ENCODE results near the gene EZH1. TPM values are rescaled to one million over a fixed set of nuclear protein-coding genes. Genes with fewer than 3 reads are reported as not detected.

Gene EZH1
- total RNA-seq, 6 experiments from 2014 or later, result 18.3 to 21.2 (median 19.2) TPM

DNA sequence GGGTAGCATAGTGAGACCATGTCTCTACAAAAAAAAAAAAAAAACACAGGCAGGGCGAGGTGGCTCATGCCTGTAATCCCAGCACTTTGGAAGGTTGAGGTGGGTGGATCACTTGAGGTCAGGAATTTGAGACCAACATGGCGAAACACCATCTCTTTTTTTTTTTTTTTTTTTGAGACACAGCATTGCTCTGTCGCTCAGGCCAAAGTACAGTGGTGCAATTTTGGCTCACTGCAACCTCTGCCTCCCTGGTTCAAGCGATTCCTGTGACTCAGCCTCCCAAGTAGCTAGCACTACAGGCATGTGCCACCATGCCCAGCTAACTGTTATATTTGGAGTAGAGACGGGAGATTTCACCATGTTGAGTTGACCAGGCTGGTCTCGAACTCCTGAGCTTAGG, 21.3 kb upstream of the EZH1 start:
- H3K4me1 Mint-ChIP-seq (ENCODE audit: low read depth), result peaks cover 16% of the 10 kb centered on the region
- TF ChIP-seq, protein P1, sequence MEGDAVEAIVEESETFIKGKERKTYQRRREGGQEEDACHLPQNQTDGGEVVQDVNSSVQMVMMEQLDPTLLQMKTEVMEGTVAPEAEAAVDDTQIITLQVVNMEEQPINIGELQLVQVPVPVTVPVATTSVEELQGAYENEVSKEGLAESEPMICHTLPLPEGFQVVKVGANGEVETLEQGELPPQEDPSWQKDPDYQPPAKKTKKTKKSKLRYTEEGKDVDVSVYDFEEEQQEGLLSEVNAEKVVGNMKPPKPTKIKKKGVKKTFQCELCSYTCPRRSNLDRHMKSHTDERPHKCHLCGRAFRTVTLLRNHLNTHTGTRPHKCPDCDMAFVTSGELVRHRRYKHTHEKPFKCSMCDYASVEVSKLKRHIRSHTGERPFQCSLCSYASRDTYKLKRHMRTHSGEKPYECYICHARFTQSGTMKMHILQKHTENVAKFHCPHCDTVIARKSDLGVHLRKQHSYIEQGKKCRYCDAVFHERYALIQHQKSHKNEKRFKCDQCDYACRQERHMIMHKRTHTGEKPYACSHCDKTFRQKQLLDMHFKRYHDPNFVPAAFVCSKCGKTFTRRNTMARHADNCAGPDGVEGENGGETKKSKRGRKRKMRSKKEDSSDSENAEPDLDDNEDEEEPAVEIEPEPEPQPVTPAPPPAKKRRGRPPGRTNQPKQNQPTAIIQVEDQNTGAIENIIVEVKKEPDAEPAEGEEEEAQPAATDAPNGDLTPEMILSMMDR (IDR thresholded peaks at IDR 0.05), result no peak
- no peaks in the 10 kb centered on the region for H3K36me3 Mint-ChIP-seq (ENCODE audit: low read depth)
- no peak overlapping the region for H3K27ac Mint-ChIP-seq
- H3K4me3 Mint-ChIP-seq, result no peak overlapping the region
- DNase-seq, result no peak
- H3K27me3 Mint-ChIP-seq (ENCODE audit: insufficient read depth), result peaks cover 5% of the 10 kb centered on the region; the same call in 1 of the 2 replicates
- H3K9me3 Mint-ChIP-seq, result no peaks in the 10 kb centered on the region

DNA sequence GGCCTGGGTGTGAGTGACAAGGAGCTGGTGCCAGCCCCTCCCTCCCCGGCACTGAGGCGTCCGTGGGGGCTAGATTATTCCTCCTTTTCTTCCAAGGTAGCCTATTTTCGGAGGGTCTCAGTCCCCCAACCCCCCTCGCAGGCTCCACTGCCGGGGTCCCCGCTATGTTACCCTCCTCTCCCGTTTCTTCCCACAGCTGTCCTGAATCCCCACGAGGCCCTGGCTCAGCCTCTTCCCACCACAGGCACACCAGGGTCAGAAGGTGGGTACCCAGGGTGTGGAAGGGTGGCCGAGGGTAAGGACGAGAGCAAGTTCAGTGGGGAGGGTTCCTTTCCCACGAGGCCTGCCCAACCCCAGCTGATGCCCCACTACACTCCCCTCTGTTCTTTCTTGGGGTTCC, 16.8 kb upstream of the EZH1 start:
- TF ChIP-seq, protein P1 (IDR thresholded peaks at IDR 0.05), result no peak
- Mint-ChIP-seq H3K27ac (no peak overlapping the region), H3K36me3 (ENCODE audit: low read depth) (no peaks in the 10 kb centered on the region), H3K4me3 (peak overlapping the region; percentile 24; the same call in 1 of the 2 replicates), H3K4me1 (ENCODE audit: low read depth) (peaks cover 8% of the 10 kb centered on the region), H3K27me3 (ENCODE audit: insufficient read depth) (peaks cover 16% of the 10 kb centered on the region), H3K9me3 (no peaks in the 10 kb centered on the region)
- DNase-seq, result no peak

DNA sequence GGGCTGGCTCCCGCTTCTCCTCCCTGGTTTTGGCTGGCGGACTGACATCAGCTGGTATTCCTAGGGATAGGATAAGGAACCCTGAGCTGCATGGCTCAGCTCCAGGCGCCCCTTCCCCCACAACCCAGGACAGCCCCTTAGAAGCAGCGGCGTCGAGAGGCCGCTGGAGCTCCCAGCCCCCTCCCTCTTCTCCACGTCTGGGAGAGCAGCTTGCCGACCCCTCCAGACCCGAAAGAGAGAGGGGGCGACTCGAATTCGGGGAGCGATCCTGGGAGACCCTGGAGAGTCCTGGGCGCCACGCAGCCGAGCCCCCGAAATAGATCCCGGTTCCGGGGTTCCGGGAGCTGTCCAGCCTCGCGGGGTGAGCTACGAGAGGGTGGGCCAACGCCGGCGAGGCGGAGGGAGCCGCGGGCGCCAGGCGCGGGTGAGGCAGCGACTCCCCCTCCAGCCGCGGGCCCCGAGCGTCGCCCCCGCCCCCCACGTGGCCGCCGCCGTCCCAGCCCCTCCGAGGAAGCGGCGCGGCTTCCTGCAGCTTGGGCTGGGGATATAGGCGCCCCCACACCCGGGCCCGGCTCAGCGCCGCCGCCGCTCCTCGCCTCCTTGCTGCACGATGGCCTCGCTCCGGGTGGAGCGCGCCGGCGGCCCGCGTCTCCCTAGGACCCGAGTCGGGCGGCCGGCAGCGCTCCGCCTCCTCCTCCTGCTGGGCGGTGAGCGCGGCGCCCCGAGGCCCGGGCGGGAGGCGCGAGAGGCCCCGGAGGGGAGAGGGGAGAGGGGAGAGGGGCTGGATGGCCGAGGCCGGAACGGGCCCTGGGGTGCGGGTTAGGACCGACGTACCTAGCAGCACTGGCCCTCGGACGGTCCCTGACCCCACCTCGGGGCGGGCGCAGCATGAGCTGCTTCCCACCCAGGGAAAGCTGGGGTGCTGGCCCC, 16.1 kb upstream of the EZH1 start, which contains the start of gene RAMP2:
RAMP2 (plus strand) TSS at position 576 of the 930 bp plus-strand sequence; CDS start at position 611, 35 bp downstream.
- Mint-ChIP-seq H3K9me3 (no peaks in the 10 kb centered on the region), H3K4me3 (peak within 1 kb of the TSS; percentile 45), H3K4me1 (ENCODE audit: low read depth) (peaks cover 8% of the 10 kb centered on the region), H3K27me3 (ENCODE audit: insufficient read depth) (peaks cover 21% of the 10 kb centered on the region), H3K27ac (no peak within 1 kb of the TSS), H3K36me3 (ENCODE audit: low read depth) (no peaks in the 10 kb centered on the region)
- TF ChIP-seq, protein P1 (IDR thresholded peaks at IDR 0.05), result peak; percentile 12; the same call in 1 of the 2 replicates
- no peak for DNase-seq

- Mint-ChIP-seq H3K27me3 (ENCODE audit: insufficient read depth) (peaks cover 26% of the 10 kb centered on the region), H3K9me3 (no peaks in the 10 kb centered on the region), H3K4me1 (ENCODE audit: low read depth) (peaks cover 8% of the 10 kb centered on the region)
These were observed 15.3 kb upstream of the EZH1 start for GRCh38 chr17:42759982-42760651.

DNA sequence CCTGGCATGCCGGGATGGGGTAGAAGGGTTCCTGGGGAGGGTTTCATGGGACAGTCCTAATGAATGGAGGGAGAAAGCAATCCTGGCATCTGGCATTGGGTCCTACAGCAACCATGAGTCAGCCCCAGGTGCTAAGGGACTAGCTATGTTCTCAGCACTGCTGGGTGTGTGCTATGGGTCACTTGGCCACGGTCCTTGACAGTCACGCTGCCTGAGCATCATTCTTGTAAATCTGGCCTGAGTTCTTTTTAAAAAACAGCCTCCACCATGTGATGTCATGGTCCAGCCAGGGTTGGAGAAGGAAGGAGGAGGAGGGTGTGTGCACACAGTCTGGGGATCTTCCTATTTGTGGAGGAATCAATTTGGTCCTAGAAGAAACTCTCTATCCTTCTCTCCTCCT, 9.9 kb upstream of the EZH1 start:
- Mint-ChIP-seq H3K27ac (no peak overlapping the region), H3K4me1 (ENCODE audit: low read depth) (no peaks in the 10 kb centered on the region), H3K4me3 (no peak overlapping the region), H3K27me3 (ENCODE audit: insufficient read depth) (peaks cover 39% of the 10 kb centered on the region), H3K9me3 (no peaks in the 10 kb centered on the region), H3K36me3 (ENCODE audit: low read depth) (no peaks in the 10 kb centered on the region)
- TF ChIP-seq, protein P1 (IDR thresholded peaks at IDR 0.05), result no peak
- no peak for DNase-seq

More at GRCh38 chr17:42759982-42760651, 15.3 kb upstream of the EZH1 start:
- Mint-ChIP-seq H3K36me3 (ENCODE audit: low read depth) (no peaks in the 10 kb centered on the region), H3K27ac (no peak overlapping the region), H3K4me3 (peak overlapping the region; percentile 45; the same call in 1 of the 2 replicates)
- TF ChIP-seq, protein P1 (IDR thresholded peaks at IDR 0.05), result no peak
- no peak for DNase-seq

Data from HFFc6 (cell line).